COLO829 (cell line): ENCODE measurements around the gene KLK3.
"Not testable (repeated sequence)": the region's sequence is repeated elsewhere in the genome, so short reads cannot be mapped to it uniquely, and the experiment has no call there.

Experiments used
- DNase-seq: peaks from one replicate; pipeline ENCODE4 v3.0.0; 2012; ENCODE audit warnings: low spot score

Gene KLK3

DNA sequence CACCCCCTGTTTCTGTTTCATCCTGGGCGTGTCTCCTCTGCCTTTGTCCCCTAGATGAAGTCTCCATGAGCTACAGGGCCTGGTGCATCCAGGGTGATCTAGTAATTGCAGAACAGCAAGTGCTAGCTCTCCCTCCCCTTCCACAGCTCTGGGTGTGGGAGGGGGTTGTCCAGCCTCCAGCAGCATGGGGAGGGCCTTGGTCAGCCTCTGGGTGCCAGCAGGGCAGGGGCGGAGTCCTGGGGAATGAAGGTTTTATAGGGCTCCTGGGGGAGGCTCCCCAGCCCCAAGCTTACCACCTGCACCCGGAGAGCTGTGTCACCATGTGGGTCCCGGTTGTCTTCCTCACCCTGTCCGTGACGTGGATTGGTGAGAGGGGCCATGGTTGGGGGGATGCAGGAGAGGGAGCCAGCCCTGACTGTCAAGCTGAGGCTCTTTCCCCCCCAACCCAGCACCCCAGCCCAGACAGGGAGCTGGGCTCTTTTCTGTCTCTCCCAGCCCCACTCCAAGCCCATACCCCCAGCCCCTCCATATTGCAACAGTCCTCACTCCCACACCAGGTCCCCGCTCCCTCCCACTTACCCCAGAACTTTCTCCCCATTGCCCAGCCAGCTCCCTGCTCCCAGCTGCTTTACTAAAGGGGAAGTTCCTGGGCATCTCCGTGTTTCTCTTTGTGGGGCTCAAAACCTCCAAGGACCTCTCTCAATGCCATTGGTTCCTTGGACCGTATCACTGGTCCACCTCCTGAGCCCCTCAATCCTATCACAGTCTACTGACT, at the start of gene KLK3:
TSS of gene KLK3 (plus strand) at position 280 of the 775 bp plus-strand sequence. CDS start at position 321, 41 bp downstream.
- DNase-seq = no peak

DNA sequence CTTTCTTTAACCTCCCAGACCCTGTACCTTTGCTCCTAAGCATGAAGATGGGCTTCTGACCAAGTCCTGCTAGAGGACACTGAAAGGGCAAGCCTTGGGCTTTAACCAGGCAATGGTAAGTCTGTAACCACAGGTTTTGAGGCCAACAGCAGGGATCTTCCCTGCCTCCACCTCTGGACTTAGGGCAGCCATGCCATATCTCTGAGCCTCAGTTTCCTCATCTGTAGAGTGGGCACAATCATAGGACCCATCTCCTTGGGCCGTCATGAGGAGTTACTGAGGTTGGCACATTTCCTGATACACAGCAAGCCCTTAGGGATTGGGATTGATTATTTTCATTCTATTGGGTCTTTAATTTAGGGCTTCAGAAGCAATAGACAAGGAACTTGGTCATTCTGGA, 45.9 kb upstream of the KLK3 start:
- no peak for DNase-seq

DNA sequence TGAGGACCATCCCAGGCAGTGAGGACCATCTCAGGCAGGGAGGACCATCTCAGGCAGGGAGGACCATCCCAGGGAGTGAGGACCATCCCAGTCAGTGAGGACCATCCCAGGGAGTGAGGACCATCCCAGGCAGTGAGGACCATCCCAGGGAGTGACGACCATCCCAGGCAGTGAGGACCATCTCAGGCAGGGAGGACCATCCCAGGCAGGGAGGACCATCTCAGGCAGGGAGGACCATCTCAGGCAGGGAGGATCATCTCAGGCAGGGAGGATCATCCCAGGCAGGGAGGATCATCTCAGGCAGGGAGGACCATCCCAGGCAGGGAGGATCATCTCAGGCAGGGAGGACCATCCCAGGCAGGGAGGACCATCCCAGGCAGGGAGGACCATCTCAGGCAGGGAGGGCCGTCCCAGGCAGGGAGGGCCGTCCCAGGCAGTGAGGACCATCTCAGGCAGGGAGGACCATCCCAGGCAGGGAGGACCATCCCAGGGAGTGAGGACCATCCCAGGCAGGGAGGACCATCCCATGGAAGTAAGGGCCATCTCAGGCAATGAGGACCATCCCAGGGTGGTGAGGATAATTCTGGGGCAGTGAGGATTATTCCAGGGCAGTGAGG, 43.0 kb upstream of the KLK3 start:
- not testable (repeated sequence) for DNase-seq

DNA sequence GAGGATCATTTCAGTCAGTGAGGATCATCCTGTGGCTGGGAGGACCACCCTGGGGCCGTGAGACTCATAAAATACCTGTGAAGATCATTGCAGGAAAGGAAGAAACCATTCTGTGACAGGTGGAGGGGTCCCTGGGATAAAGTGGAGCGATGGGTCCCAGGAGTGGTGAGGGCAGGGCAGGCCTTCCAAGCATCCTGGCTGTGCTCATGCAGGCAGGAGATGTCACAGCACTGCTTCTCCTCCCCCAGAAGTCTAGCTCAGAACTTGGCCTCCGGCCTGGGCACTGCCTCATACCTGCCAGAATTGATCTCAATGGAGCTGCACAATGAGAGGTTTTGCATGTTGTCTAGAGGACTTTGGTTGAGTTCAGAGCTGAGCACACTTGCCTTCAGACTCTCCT, 42.2 kb upstream of the KLK3 start:
- no peak for DNase-seq

DNA sequence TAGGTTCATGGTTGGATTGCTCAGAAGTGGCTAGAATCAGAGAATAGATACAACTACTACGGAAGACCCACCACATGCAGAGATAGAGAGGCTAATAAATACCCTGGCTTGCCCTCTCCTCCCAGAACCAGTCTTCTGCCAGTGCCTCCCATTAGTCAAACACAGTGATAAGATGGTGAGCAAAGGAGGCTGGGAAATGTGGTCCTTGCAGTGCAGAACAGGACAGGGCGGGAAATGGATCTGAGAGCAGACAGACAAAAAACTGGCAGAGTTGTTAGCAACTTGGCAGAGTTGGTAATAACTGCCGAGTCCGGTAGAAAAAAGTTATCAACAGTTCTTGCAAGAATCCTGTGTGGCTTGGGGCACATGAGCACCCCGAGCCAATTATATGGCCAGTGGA, 39.8 kb upstream of the KLK3 start:
- no peak for DNase-seq

DNA sequence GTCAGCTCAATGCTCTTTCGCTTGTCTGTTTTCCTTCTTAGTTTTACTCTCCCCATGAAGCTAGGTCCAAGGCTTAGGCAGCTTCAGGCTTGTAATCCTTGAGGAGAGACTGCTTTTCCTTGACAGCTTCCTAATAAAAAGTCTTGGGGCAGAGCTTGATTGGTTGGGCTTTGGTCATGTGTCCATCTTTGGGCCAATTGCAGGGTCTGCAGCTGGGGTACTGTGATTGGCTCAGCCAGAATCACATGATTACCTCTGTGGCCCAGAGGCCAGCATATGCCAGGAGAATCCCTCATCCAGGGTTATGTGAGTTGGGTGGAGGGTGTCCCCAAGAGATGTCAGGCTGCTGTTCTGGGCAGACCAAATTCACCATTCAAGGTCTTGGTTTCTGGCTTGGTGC, 39.3 kb upstream of the KLK3 start:
- no peak for DNase-seq

DNA sequence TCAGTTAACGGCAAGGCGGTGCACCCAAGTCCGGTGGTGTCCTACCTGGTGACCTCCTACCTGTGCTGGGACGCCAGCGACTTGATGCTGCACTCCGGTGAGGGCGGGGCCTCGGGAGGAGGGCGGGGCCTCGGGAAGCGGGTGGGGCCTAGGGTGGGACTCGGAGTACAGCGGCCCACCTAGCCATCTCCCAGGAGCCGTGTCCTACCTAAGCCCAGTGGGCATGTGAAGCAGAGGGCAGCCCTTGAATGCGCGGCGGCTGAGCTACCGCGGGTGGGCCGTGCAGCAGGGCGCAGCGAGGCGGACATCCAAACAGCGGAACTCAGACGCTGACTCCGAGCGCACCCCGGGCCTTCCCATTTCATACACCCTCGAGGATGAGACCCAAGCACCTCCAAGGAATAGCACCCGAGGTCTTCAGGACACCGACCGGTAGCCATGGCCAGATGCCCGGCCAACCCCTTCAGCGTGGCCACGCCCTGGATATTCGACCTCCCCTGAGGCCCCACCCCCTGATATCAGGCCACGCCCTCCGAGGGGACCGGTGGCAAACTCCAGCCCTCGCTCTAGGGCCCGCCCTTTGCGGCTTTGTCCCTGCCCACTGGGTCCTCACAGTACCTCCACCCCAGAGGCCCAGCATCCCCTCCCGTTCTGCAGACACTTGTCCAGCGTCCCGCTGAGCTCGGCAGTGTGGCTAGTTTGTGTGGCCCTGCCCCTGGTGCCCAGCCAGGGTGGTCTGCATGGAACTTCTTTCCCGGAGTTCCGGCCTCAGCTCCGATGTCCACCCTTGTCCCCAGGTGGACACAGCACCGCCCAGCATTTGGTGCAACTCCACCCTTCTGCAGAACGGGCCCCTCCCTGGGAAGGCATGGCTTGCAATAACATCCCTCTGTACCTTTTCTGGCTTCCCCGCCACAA, 36.5 kb upstream of the KLK3 start:
- peak; percentile 68 for DNase-seq

DNA sequence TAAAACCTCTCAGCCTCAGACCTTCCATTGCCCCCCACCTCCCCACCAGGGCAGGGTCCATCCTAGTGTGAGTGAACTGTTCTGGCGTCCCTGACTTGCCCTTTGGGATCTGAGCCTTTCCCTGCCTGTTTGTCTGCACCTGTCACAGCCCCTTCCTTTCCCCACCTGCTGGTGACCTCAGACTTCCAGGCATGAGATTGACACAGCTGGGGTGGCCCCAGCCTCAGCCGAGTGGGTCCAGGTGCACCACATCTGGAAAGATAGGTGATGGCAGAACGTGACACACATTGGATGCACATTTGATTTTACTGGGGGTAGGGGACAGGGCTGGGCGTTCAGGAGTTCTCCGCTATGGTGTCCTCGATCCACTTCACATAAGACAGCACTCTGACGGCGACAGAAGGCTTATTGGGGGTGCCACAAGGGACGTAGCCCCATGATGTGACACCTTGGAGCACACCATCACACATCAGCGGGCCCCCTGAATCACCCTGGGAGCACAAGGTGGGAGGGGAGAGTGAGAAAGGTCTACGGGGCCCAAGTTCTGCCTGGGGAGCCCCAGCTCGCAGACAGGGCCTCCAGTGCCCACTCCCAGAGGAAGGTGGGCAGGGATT, 35.7 kb upstream of the KLK3 start:
- DNase-seq = no peak

DNA sequence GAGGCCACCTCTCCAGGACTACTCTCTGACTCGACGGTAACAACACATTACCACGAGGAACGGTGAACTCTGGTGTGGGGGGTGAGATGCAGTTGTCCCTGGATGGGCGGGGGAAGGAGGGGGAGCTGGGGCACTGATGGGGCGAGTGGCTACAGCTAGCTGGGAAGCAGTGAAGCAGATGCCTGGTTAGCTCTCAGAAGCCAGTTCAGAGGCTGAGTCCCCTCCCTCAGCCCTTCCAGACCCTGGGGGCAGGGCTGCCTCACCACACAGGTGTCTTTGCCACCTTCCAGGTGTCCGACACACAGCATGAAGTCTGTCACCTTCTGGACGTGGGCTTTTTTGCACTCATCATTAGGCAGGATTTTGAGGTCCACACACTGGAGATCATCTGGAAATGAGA, 35.1 kb upstream of the KLK3 start:
- DNase-seq = no peak

DNA sequence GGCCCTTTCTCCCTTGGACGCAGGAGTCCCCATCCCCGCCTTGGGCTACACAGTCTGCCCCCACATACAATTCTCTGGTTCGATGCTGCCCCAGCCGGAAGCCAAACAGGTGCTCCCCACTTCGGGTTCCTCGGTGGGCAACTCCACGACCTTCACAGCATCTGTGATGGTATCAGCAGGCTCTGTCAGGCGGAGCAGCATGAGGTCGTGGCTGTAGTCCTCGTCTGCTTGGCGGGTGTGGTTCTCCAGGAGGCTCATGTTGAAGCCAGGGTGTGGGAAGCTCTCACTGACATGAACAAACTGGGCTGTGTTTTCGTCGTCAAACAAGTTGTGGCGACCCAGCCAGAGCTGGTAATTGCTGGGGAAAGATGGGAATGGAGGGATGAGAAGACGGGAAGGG, 34.6 kb upstream of the KLK3 start:
- DNase-seq = no peak

DNA sequence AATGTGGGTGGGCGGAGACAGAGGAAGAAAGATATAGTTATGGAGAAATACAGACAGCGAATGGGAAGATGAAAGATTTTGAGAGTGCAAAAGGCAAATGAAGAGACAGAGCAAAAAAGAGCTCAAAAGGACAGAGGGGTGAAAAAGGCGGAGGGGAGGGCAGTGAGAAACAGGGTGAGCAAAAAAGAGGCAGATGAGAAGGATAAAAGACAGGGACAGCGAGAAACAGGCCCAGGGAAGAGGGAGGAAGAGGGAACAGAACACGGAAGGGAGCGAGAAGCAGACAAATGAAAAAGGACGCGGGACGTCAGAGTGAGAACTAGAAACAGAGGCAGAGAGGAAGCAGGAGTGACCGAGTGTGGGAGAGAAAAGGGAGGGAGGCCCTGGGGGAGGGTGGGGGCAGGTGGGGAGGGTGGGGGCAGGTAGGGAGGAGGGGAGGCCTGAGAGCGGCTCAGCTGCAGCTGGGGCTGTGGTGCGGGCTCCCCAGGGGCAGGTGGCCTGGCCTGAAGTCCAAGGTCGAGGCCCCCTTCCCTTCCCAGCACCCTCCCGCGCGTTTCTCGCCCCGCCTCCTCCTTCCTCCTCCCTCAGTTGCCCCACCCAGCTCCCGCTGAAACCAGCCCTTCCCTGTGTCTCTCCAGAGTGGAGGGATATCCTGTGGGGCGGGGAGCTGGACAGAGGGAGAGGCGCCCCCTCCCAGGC, 34.0 kb upstream of the KLK3 start:
- DNase-seq = no peak

DNA sequence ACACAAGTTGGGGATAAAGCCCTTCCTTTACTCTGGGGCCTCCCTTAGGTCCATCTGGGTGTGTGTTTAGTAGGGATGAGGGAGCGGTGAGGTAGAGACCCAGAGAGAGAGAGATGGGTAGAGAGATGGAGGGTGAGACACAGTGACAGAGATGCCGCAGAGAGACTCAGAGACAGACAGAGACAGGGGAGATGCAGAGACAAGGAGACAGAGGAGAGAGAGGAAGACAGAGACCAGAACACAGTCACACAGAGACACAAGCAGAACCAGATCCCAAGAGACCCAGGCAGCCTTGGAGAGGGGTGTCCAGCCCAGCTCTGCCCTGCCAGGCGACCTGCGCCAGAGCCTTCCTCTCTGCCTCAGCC, 33.5 kb upstream of the KLK3 start:
- no peak for DNase-seq

DNA sequence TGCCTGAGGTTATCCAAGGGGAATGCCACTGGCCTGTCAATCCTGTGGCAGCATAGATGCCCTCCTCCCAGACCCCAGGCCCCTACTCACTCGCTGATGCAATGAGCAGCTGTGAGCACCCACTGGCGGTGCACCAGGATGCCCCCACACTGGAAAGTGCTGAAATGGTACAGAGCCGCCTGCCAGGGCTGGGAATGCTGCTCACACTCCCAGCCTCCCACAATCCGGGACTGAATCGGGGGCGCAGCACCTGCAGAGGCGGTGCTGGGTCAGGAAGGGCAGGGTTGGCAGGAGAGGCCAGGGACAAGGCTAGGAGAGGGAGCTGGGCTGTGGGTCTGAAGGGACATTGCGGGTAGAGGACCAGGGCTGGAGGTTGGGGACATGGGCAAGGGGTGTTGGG, 33.1 kb upstream of the KLK3 start:
- DNase-seq = no peak

DNA sequence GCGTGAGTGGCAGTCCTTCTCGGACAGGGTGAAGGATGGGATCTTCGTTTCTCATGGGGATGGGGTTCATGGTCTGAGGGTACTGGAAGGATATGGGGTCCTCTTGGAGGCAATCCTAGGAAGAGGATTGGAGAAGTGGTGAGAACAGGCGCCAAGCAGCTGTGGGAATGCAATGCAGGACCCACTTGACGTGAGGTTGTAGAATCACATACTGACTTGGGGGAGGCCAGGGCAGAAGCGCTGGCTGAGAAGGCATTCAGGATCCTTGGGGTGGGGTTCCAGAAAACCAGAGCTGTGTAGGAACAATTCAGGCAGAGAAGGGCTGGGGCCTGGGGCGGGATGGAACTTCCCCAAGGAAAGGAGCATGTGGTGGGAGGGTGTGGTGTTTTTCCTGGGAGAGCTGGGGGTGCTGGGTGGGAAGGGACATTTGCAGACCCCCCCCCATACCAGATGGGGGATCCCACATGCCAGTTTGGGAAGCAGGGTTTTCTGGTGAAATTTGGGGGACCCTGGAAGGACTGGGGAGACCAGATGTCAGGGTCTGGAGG, 32.0 kb upstream of the KLK3 start:
- no peak for DNase-seq

DNA sequence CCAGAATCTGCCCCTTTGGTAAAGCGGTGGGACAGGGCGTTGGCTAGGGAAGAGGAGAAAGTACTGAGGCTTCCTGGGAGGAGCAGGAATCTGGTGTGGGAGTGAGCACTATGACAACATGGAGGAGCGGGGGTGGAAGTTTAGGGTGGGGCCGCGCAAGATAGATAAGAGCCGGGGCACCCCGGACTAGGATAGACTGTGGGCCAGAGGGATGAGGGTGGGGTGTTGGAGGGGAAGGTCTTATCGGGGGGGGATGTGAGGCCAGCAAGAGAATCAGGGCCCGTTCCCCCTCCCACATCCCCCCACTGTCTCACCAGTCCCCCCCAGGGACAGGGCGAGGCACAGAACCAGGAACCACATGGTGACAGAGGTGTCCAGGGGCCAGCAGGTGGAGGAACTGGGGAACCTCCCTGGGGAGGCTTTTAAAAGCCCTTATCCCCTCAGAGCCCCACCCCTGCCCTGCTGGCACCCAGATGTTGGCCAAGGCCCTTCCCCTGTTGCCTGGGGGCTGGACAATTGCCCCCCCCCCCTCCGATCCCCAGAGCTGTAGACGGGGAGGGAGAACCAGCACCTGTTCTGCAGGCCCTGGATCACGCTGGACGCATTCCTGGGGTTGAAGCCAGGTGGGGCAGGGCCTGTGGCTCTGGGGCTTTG, 31.2 kb upstream of the KLK3 start, which contains the start of gene KLK1:
TSS of gene KLK1 (minus strand) at position 399 of the 654 bp plus-strand sequence. CDS start at position 360, 39 bp downstream.
- DNase-seq = no peak

DNA sequence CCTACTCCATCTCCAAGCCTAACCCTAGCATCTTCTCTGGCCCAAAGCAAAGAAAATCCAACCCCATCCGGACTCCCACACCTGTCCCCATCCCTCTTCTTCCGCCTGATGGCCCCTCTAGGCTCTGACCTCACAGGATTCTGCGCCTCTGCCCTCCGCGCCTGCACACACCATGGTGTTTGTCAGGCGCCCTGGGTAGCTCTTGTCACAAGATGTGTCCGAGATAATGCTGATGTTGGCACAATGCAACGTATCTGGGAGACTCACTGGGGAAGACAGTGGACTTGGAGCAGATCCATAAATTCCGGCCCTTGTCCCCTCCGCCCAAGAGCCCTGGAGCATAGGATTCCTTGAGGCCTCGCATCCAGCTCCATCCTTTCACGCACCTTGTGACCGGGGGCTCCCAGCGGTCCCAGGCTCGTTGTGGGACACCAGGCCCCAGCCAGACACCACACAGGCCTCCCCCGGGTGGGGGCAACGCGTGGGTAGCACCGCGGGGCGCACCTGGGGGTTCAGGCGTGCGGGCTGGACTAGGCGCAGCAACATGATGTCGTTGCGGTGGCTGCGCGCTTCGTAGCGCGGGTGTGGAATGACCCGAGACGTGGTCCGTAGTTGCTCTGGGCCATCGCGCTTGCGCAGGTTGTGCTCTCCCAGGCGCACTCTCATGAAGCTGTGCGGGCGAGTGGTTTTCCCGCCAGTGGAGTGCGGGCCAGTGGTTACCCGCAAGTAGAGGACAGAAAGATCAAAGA, 28.0 kb upstream of the KLK3 start:
- DNase-seq = no peak

DNA sequence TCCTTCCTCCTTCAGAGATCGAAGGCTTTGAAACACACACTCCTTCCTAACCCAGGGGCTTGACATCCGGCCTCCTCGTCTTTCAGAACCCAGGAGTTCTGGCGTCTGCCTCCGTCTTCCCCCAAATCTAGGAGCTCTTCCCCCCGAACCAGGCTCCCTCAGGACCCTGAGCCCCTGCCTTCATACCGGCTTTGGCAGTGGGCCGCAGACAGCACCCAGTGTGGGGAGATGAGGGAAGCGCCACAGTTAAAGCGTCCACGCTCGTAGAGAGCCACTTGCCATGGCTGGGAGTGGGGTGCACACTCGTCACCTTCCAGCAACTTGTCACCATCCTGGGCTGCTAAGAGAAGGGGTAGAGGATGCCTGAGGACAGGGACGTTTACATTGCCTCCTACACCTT, 27.2 kb upstream of the KLK3 start:
- DNase-seq = no peak

DNA sequence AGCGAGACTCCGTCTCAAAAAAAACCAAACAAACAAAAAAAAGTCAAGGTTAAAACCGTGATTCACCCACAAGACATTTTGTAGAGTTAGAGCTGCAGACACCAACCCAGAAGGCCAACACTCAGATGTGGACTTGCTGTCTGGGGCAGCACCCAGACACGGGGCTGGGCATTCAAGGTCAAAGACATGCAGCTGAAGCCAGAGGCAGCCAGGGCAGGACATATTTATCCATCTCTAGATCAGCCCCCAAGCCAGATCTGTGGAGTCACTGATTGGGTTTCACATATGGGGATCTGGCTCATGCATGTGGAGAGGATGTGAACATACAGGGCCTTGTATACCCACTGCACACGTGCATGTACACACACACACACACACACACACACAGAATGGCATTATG, 24.9 kb upstream of the KLK3 start:
- DNase-seq = no peak

DNA sequence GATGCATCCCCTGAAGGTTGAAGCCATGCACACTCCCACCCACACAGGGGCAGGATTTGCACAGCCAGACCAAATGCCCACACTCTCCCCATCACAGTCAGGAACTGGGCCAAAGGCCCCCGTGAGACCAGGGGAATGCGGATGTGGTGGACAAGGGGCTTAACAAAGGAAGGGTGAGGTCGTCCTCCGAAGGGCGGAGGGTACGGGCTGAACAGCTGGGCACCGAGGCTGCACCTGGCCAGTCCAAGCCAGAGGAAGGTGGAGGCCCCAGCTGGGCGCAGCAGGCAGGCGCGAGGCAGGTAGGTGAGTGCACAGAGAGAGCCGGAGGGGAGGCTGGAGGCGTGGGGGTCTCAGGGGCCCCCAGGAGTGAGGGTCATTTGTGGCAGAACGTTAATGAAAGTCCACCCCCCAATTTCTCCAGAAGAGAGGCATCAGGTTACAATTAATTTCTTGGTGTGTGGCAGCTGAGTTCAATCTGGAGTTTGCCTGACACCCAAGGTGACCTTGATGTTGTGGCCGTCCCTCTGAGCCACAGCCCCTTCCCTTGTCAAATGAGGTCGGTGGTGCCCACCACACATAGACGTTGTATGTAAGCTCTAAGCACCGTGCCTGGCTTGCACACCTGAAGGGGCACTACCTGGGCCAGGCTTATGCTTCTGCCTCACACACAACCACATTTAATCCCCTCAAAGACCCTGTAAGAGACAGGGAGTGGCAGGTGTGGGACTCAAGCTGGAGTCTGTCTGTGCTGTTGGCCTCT, 24.3 kb upstream of the KLK3 start:
- no peak for DNase-seq
